Measurements from ENCODE around the gene YY1. TPM values are rescaled to one million over a fixed set of nuclear protein-coding genes. Genes with fewer than 3 reads are reported as not detected.
"Not testable (repeated sequence)": the region's sequence is repeated elsewhere in the genome, so short reads cannot be mapped to it uniquely, and the experiment has no call there.

YY1 gene
- total RNA-seq, 4 donors from 2014 or later = 50.0 to 67.4 (median 55.6) TPM

- Histone ChIP-seq H3K4me1 (peaks cover 8 to 22% of the 10 kb centered on the region in 2 donors), H3K27me3 (no peaks in the 10 kb centered on the region), H3K27ac (no peak overlapping the region), H3K9me3 (no peaks in the 10 kb centered on the region), H3K36me3 (no peaks in the 10 kb centered on the region), H3K4me3 (replicated peaks in 1 of 3) (no peak overlapping the region)
- intact Hi-C loops (cut with DNase I) = no loop called here
- DNase-seq = no peak
- WGBS, 2 donors = 96% methylated on average over 4 of the region's 4 CpGs
- TF ChIP-seq POLR2A (IDR thresholded peaks at IDR 0.05) (no peak), CTCF (IDR thresholded peaks at IDR 0.05) (no peak)
Observed at GRCh38 chr14:100225169-100225568, 13.8 kb upstream of the YY1 start.

- TF ChIP-seq POLR2A (IDR thresholded peaks at IDR 0.05) = no peak
- no peak for TF ChIP-seq CTCF (IDR thresholded peaks at IDR 0.05)
- H3K4me3 ChIP-seq (replicated peaks in 1 of 3) = no peak overlapping the region
- H3K9me3 ChIP-seq = no peaks in the 10 kb centered on the region
- no peaks in the 10 kb centered on the region for H3K27me3 ChIP-seq
- WGBS, 2 donors = 83 to 84% methylated on average over 5 of the region's 5 CpGs
- H3K4me1 ChIP-seq = peaks cover 3 to 5% of the 10 kb centered on the region in 2 donors
- no peaks in the 10 kb centered on the region for H3K36me3 ChIP-seq
- intact Hi-C loops (cut with DNase I) = no loop called here
- DNase-seq = no peak
- H3K27ac ChIP-seq = no peak overlapping the region
Observed at GRCh38 chr14:100230361-100230760, 8.6 kb upstream of the YY1 start.

GRCh38 chr14:100234511-100234910, 4.4 kb upstream of the YY1 start:
- Histone ChIP-seq H3K27me3 (no peaks in the 10 kb centered on the region), H3K4me1 (peaks cover 14 to 21% of the 10 kb centered on the region in 2 donors), H3K9me3 (no peaks in the 10 kb centered on the region), H3K27ac (no peak overlapping the region), H3K36me3 (peaks cover 0 to 5% of the 10 kb centered on the region in 2 donors), H3K4me3 (replicated peaks in 1 of 3) (no peak overlapping the region)
- no peak for DNase-seq
- 81 to 92% methylated on average over 4 of the region's 4 CpGs for WGBS, 2 donors
- intact Hi-C loops (cut with DNase I) = no loop called here
- TF ChIP-seq CTCF (IDR thresholded peaks at IDR 0.05) = no peak
- TF ChIP-seq POLR2A (IDR thresholded peaks at IDR 0.05) = no peak

GRCh38 chr14:100236271-100236818, 2.6 kb upstream of the YY1 start:
- H3K27ac ChIP-seq; DNase-seq; H3K9me3 ChIP-seq; H3K4me3 ChIP-seq (replicated peaks in 1 of 3); intact Hi-C loops (cut with DNase I); H3K36me3 ChIP-seq; H3K27me3 ChIP-seq: not testable (repeated sequence)
- WGBS, 2 donors = 89 to 94% methylated on average over 12 of the region's 12 CpGs
- H3K4me1 ChIP-seq = peaks cover 20 to 23% of the 10 kb centered on the region in 2 donors

- peaks cover 25 to 28% of the 10 kb centered on the region in 2 donors for H3K4me1 ChIP-seq
- no peaks in the 10 kb centered on the region for H3K27me3 ChIP-seq
- H3K4me3 ChIP-seq (replicated peaks in 1 of 3) = peak overlapping the region in 1 of 3 donors; percentile 95
- TF ChIP-seq POLR2A (IDR thresholded peaks at IDR 0.05) (no peak), CTCF (IDR thresholded peaks at IDR 0.05) (no peak)
- H3K27ac ChIP-seq = no peak overlapping the region
- H3K9me3 ChIP-seq = no peaks in the 10 kb centered on the region
- intact Hi-C loops (cut with DNase I) = no loop called here
- DNase-seq = no peak
- peaks cover 0 to 7% of the 10 kb centered on the region in 2 donors for H3K36me3 ChIP-seq
Observed at GRCh38 chr14:100236881-100237280, 2.1 kb upstream of the YY1 start.

All from thyroid gland (tissue), 4 donors.